Skeletal muscle satellite cell (primary cell): ENCODE data around the gene HDAC2.

Experiments used
- H3K27me3 ChIP-seq: 2 replicates; pipeline ENCODE4 v1.7.0; 2013; ENCODE audit warnings: low read length; ENCODE audit not compliant: control insufficient read depth, insufficient read depth
- H3K36me3 ChIP-seq: 2 replicates; pipeline ENCODE4 v1.7.0; 2013; ENCODE audit warnings: mild to moderate bottlenecking, control low read depth, low read length; ENCODE audit not compliant: insufficient read depth
- H3K4me1 ChIP-seq: 2 replicates; pipeline ENCODE4 v1.7.0; 2013; ENCODE audit warnings: low read length; ENCODE audit not compliant: control insufficient read depth, insufficient read depth
- H3K4me2 ChIP-seq: 2 replicates; pipeline ENCODE4 v1.7.0; 2013; ENCODE audit warnings: mild to moderate bottlenecking, low read length
- H3K4me3 ChIP-seq: 2 replicates; pipeline ENCODE4 v1.7.0; 2013; ENCODE audit warnings: low read length
- H3K9ac ChIP-seq: 2 replicates; pipeline ENCODE4 v1.7.0; 2013; ENCODE audit warnings: mild to moderate bottlenecking, low read depth, low read length, moderate library complexity
- H3K9me3 ChIP-seq: replicated peaks from 2 replicates; pipeline ENCODE4 v1.7.0; 2013; ENCODE audit warnings: mild to moderate bottlenecking, control low read depth, low read length

The HDAC2 gene

DNA sequence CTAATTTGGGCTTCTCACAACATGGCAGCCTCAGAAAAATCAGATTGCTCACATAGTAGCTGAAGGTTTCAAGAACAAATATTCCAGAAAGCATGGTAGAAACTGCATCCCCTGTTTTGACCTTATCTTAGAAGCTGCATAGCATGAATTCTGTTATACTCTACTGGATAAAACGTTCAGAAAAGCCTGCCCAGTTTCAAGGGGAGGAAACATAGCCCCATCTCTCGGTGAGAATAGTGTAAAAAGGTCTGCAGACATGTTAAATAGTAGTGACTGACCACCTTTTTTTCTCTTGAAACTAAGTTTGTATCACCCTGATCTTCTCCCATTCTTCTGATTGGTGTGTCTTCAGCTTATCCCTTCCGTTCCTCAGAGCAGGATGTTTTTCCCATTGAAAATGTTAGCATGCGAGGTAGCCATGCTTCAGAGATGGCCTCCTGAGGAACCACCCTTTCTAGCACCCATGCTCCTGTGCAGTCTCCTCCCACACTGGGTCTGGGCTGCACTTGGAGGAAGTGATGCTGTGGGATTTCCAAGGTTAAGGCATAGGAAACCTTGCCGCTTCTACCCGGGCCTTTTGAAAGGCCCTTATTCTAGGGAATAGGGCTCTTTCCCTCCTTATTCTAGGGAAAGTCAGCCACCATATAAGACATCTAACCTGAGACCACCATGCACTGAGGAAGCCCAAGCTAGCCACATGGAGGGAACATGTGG, 63.7 kb downstream of the HDAC2 start:
- Histone ChIP-seq H3K9me3 (no peaks in the 10 kb centered on the region), H3K9ac (no peak overlapping the region), H3K4me1 (peaks cover 5% of the 10 kb centered on the region), H3K36me3 (no peaks in the 10 kb centered on the region), H3K27me3 (no peaks in the 10 kb centered on the region), H3K4me3 (no peak overlapping the region), H3K4me2 (no peak overlapping the region)

DNA sequence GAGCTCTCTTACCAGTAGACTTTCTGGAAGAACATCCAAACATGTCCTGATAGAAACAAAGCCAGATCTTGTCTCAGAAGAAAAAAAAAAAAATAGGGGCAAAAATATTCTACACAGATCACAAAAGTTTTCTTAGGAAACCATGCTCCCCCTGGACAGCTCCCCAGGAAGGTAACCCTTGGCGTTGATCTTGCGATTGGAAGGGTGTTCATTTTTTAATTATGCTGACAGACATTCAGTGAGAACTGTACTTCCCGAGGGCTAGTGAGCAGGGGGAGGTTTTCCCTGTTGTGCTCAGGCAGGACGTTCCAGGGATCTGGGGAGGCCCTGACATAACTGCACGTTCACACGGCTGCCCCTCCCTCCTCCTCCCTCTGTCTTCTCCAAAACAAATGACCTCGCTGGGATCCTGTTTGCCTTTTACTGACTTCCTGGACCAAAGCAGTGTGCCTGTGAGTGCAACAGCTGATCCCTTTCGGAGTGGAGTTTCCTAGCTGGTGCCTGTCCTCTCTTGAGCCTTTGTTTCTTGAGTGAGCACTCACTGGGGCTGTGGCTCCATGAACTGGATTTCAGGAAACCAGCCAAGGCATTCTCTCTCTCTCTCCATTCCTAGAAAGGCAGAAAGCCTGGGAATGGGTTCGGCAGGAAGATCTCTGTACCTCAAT, 67.2 kb downstream of the HDAC2 start:
- Histone ChIP-seq H3K27me3 (no peaks in the 10 kb centered on the region), H3K4me3 (peak overlapping the region; percentile 35), H3K9ac (no peak overlapping the region), H3K4me2 (no peak overlapping the region), H3K4me1 (peaks cover 5% of the 10 kb centered on the region), H3K9me3 (no peaks in the 10 kb centered on the region), H3K36me3 (no peaks in the 10 kb centered on the region)

DNA sequence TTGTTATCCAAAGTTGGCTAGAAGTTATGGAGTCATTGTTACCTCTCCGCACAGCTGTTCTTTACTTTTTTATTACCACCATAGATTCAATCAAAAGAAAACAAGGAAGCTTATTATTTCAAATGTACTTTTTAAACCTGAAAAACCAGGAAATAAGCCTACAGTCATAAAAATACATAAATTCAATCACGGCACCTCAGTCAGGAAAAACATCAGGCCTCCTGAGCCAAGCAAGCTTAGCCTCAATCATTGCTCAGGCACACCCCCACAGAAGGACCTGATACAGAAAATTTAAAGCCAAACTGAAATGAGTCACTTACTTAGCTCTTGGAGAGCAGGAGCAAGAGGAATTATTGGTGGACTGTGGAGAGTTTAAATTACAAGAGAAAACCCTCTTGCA, 69.5 kb downstream of the HDAC2 start:
- no peak overlapping the region for H3K4me2 ChIP-seq
- peaks cover 5% of the 10 kb centered on the region for H3K4me1 ChIP-seq
- no peaks in the 10 kb centered on the region for H3K27me3 ChIP-seq
- no peak overlapping the region for H3K9ac ChIP-seq
- H3K36me3 ChIP-seq = no peaks in the 10 kb centered on the region
- no peaks in the 10 kb centered on the region for H3K9me3 ChIP-seq
- H3K4me3 ChIP-seq = no peak overlapping the region

DNA sequence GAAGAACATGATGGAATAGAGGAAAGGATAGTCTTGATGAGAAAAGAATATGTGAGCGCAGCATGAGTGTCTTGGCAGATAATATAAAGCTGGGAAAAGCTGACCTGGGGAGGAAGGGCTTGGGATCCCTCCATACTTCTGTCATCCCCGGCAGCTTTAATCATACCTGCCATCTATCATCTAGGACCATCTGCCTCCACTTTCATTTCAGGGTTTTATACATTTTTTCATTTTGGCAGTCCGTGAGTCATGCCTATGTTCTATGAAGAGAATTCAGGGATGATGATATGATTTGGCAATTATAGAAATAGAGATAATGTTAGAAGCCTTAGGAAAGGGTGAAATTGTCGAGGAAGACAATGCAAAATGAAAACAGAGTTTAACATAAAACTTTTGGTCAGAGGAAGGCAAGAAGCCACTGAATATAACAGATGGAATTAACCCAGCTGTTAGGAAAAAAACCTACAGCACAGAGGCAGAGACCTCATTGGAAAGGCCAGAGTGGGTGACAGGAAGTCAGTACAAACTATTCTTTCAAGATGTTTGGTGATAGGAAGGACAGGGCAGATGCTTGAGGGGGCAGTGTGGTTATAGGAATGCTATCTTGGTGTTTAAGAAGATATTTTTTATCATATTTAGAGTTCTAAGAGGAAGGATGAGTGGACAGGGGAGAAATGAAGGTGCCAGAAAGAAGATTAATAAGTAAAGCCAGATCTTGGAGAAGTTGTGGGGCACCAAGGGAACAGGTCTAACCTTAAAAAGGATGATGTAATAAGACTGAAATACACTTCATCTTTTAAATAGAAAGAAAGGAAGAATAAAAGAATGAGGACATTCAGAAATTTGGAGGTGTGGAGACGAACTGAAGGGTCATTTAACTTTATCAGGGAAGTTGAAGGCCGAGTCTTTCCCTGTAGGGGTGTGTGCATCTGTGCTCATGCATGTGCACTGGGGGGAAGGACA, 76.0 kb downstream of the HDAC2 start:
- no peaks in the 10 kb centered on the region for H3K9me3 ChIP-seq
- H3K36me3 ChIP-seq = no peaks in the 10 kb centered on the region
- no peaks in the 10 kb centered on the region for H3K27me3 ChIP-seq
- no peak overlapping the region for H3K4me2 ChIP-seq
- H3K4me3 ChIP-seq = no peak overlapping the region
- no peaks in the 10 kb centered on the region for H3K4me1 ChIP-seq
- no peak overlapping the region for H3K9ac ChIP-seq

DNA sequence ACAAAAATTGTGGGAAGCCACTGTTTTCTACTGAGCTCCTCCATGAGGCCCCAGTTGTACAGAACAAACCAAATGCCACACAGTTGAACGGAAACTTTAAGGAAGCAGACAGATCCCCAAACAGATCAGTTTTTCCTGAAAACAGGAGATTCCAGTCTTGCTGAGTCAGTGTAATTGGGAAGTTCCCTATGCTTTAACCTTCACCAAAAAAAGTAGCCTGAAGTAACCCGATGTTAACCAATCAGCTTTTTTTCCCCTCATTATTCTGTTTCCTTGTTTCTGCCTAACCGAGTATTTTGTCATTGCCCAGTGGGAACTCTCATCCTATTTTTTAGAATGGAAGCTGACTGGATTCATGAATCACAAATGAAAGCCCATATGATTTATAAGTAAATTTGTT, 77.1 kb downstream of the HDAC2 start:
- H3K9me3 ChIP-seq = no peaks in the 10 kb centered on the region

DNA sequence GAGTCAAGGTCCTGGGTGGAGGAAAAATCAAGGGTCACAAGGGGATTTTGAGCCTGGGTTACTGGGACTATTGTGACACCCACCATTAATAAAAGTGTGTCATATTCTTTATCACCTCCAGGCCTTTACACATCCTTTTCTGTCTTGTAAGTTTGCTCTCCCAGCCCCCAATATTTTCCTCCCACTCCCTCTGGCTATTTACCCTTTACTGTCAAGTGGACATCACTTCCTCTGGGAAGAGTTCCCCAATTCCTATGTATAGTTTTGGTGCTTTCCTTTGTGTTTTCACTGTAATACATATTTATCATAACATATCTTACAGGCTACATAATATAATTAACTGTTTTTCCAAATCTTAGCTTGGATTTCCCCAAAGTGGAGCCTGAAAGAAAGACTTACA, 77.5 kb downstream of the HDAC2 start:
- H3K9me3 ChIP-seq = no peaks in the 10 kb centered on the region
- H3K36me3 ChIP-seq = no peaks in the 10 kb centered on the region
- H3K4me3 ChIP-seq = no peak overlapping the region
- no peak overlapping the region for H3K4me2 ChIP-seq
- no peaks in the 10 kb centered on the region for H3K27me3 ChIP-seq
- H3K9ac ChIP-seq = no peak overlapping the region
- H3K4me1 ChIP-seq = no peaks in the 10 kb centered on the region

More for the DNA sequence above, 77.1 kb downstream of the HDAC2 start:
- Histone ChIP-seq H3K4me2 (no peak overlapping the region), H3K4me1 (no peaks in the 10 kb centered on the region), H3K9ac (no peak overlapping the region), H3K4me3 (no peak overlapping the region), H3K36me3 (no peaks in the 10 kb centered on the region), H3K27me3 (no peaks in the 10 kb centered on the region)

DNA sequence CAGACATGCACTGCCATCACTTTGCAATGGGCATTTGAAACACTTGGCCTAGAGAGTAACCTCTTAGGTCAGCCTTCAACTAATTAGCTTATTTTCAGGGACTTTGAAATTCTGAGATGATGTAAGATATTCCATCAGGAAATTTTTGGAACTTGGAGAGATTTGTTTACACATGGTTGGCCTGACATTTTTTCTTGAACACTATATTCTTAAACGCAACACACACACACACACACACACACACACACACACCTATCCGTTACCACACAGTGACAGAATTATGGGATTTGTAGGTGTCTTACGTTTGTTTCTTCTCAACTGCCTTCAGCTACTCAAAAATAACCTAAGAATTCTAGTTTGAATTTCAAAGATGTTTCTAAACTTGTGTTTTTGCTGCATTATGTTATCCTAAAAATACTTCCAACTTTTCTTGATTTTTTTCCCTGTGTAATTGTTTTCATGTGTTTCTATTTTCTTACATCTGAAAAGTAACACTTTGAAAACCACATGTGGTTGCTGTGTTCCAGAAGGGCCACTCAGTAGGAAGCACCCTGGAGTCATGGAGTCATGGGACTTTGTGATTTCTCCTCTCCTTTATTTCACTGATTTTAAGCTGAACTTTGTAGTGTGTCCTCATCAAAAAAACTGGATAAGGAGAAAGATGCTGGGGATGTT, 81.9 kb downstream of the HDAC2 start:
- Histone ChIP-seq H3K27me3 (no peaks in the 10 kb centered on the region), H3K4me3 (no peak overlapping the region), H3K9ac (no peak overlapping the region), H3K4me2 (no peak overlapping the region), H3K9me3 (no peaks in the 10 kb centered on the region), H3K36me3 (no peaks in the 10 kb centered on the region), H3K4me1 (no peaks in the 10 kb centered on the region)

DNA sequence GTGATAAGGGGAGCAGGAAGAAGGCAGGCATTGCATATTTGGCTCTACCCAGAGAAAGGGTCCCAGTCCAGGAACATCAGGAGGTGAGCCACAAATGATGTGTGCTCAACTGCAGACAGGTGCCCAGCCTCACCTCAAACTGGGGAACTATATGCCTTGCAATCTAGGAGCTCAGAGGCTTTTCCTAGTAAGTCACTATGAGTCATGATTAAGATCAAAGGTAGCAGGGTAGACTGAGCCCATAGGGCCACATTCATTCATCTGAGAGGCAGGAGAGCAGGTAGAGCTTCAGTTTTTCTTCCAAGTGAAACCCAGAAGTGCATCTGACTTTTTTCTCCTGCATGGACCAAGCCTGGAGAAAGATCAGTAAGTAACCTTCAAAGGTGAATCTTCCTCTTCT, 82.5 kb downstream of the HDAC2 start:
- Histone ChIP-seq H3K9me3 (no peaks in the 10 kb centered on the region), H3K36me3 (no peaks in the 10 kb centered on the region), H3K27me3 (no peaks in the 10 kb centered on the region), H3K4me1 (no peaks in the 10 kb centered on the region), H3K4me2 (no peak overlapping the region), H3K4me3 (no peak overlapping the region), H3K9ac (no peak overlapping the region)

DNA sequence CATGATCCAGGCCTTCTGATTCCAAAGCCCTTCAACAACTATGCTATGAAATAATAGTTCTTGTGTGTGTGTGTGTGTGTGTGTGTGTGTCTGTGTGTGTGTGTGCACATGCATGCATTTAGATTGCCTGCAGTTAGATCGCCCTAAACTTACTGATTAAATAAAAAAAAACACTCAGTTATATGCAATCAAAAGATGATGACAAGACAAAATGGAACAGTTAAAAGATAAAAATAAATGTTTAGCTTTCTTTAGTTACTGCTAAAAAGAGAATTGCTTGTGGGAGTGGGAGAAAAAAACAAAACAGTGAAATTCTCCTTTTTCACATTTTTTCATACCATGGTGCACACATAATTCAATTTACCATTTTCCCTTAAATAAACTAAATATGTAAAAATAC, 84.4 kb downstream of the HDAC2 start:
- Histone ChIP-seq H3K36me3 (no peaks in the 10 kb centered on the region), H3K4me2 (no peak overlapping the region), H3K9ac (no peak overlapping the region), H3K4me1 (no peaks in the 10 kb centered on the region), H3K4me3 (no peak overlapping the region), H3K9me3 (no peaks in the 10 kb centered on the region), H3K27me3 (no peaks in the 10 kb centered on the region)

DNA sequence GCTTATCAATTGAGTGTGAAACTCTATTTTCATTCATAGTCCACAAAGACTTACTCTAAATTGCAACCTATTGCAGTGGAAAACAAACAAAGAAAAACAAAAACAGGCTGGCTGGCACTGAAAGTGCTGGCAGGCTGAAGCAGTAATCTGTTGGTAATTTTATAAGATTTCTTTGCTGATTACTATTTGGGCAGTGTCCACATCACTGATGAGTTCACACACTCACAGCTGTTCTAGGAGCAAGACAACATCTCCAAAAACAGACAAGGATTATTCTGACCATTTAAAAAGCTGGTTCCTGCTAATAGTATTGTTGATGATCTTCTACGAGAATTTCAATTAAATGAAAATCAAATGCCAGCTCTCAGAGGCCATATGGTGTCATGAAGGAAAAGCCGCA, 86.9 kb downstream of the HDAC2 start:
- no peak overlapping the region for H3K4me2 ChIP-seq
- H3K36me3 ChIP-seq = no peaks in the 10 kb centered on the region

More for the DNA sequence above, 86.9 kb downstream of the HDAC2 start:
- H3K9me3 ChIP-seq = no peaks in the 10 kb centered on the region
- no peak overlapping the region for H3K4me3 ChIP-seq
- H3K4me1 ChIP-seq = peaks cover 3% of the 10 kb centered on the region
- no peak overlapping the region for H3K9ac ChIP-seq
- no peaks in the 10 kb centered on the region for H3K27me3 ChIP-seq
